GM23338 (cell line): ENCODE measurements around the gene CCDC3. TPM values are rescaled to one million over a fixed set of nuclear protein-coding genes. Genes with fewer than 3 reads are reported as not detected.

Source experiments
- ATAC-seq: fragments of 200-7000 bp; cut with Tn5 transposase; 3 replicates; pipeline ENCODE4 v1.9.1; 2020
- DNase-seq: peaks from one replicate; pipeline ENCODE4 v3.0.0-alpha.2; 2015; ENCODE audit warnings: low spot score
- H2AFZ ChIP-seq: fragments of 200-600 bp; sonication (generic); 2 replicates; pipeline ENCODE4 v1.8.0; 2016; ENCODE audit warnings: antibody characterized with exemption, mild to moderate bottlenecking, moderate library complexity
- H3F3A ChIP-seq: fragments of 200-600 bp; sonication (generic); replicated peaks from 2 replicates; pipeline ENCODE4 v1.8.0; 2017; ENCODE audit warnings: antibody characterized with exemption, mixed run types, low read depth
- H3K27ac ChIP-seq: fragments of 200-600 bp; sonication (generic); 2 replicates; pipeline ENCODE4 v1.6.1; 2016; ENCODE audit warnings: low read depth
- H3K27me3 ChIP-seq: fragments of 200-600 bp; sonication (generic); 2 replicates; pipeline ENCODE4 v1.8.0; 2016; ENCODE audit warnings: mild to moderate bottlenecking, mixed run types, moderate library complexity; ENCODE audit not compliant: insufficient read depth
- H3K36me3 ChIP-seq: fragments of 200-600 bp; sonication (generic); 2 replicates; pipeline ENCODE4 v1.8.0; 2016; ENCODE audit warnings: mild to moderate bottlenecking; ENCODE audit not compliant: insufficient read depth
- H3K4me1 ChIP-seq: fragments of 200-600 bp; sonication (generic); 2 replicates; pipeline ENCODE4 v1.8.0; 2016; ENCODE audit warnings: mild to moderate bottlenecking, moderate library complexity; ENCODE audit not compliant: insufficient read depth
- H3K4me2 ChIP-seq: fragments of 200-600 bp; sonication (generic); 2 replicates; pipeline ENCODE4 v1.7.1; 2017; ENCODE audit warnings: mixed run types
- H3K4me3 ChIP-seq: fragments of 200-600 bp; sonication (generic); 2 replicates; pipeline ENCODE4 v1.6.1; 2016; ENCODE audit warnings: mixed run types
- H3K79me2 ChIP-seq: fragments of 200-600 bp; sonication (generic); replicated peaks from 2 replicates; pipeline ENCODE4 v1.8.0; 2017; ENCODE audit warnings: mild to moderate bottlenecking; ENCODE audit not compliant: insufficient read depth
- H3K9me2 ChIP-seq: fragments of 200-600 bp; sonication (generic); 2 replicates; pipeline ENCODE4 v1.8.0; 2017; ENCODE audit not compliant: insufficient read depth
- H4K20me1 ChIP-seq: fragments of 200-600 bp; sonication (generic); replicated peaks from 2 replicates; pipeline ENCODE4 v1.8.0; 2017; ENCODE audit warnings: mild to moderate bottlenecking; ENCODE audit not compliant: insufficient read depth
- H3K27ac Mint-ChIP-seq: 2 replicates; pipeline ENCODE4 v1.8.0; 2020; ENCODE audit warnings: inconsistent platforms, mild to moderate bottlenecking, moderate library complexity, mixed read lengths
- H3K27me3 Mint-ChIP-seq: 3 replicates; pipeline ENCODE4 v1.8.0; 2022; ENCODE audit warnings: low read depth, mild to moderate bottlenecking, moderate library complexity, mixed read lengths, inconsistent platforms; ENCODE audit not compliant: insufficient read depth, poor library complexity
- H3K36me3 Mint-ChIP-seq: 3 replicates; pipeline ENCODE4 v1.8.0; 2021; ENCODE audit warnings: low read depth, mild to moderate bottlenecking, inconsistent platforms, moderate library complexity, mixed read lengths
- H3K4me1 Mint-ChIP-seq: 3 replicates; pipeline ENCODE4 v1.8.0; 2020; ENCODE audit warnings: mild to moderate bottlenecking, inconsistent platforms, mixed read lengths
- H3K4me3 Mint-ChIP-seq: 3 replicates; pipeline ENCODE4 v1.8.0; 2021; ENCODE audit warnings: moderate library complexity, mild to moderate bottlenecking, inconsistent platforms, mixed read lengths
- H3K9me3 Mint-ChIP-seq: 3 replicates; pipeline ENCODE4 v1.8.0; 2020; ENCODE audit warnings: moderate library complexity, mild to moderate bottlenecking, inconsistent platforms, mixed read lengths
- CREB1 ChIP-seq: fragments of 250-450 bp; sonication (Bioruptor Pico); IDR thresholded peaks from 2 replicates; pipeline ENCODE4 v1.5.0; 2020; ENCODE audit warnings: low read depth, mild to moderate bottlenecking, moderate library complexity
- CTCF ChIP-seq, 2 experiments: fragments of 200-600 bp in 1 of 2; sonication (generic) in 1 of 2; conservative IDR thresholded peaks; 2 replicates each; pipeline versions ENCODE4 v1.5.1 to v1.6.1; 2016 to 2017; ENCODE audit warnings: antibody characterized with exemption in 2 of 2, low read depth in 2 of 2, mild to moderate bottlenecking in 2 of 2, moderate library complexity in 1 of 2
- ETS1 ChIP-seq: IDR thresholded peaks from 2 replicates; pipeline ENCODE4 v1.6.1; 2016; ENCODE audit warnings: antibody characterized with exemption
- EZH2 ChIP-seq: fragments of 200-600 bp; sonication (generic); IDR thresholded peaks from one replicate; pipeline ENCODE4 v1.8.0; 2017; ENCODE audit warnings: antibody characterized with exemption, mild to moderate bottlenecking, low read depth; ENCODE audit not compliant: unreplicated experiment
- EZH2phosphoT487 ChIP-seq: fragments of 200-600 bp; sonication (generic); IDR thresholded peaks from one replicate; pipeline ENCODE4 v1.8.1; 2018; ENCODE audit warnings: antibody characterized with exemption; ENCODE audit not compliant: unreplicated experiment
- JUNB ChIP-seq: IDR thresholded peaks from one replicate; pipeline ENCODE4 v1.6.1; 2016; ENCODE audit warnings: antibody characterized with exemption; ENCODE audit not compliant: unreplicated experiment
- POLR2AphosphoS5 ChIP-seq: IDR thresholded peaks from 2 replicates; pipeline ENCODE4 v1.6.1; 2016; ENCODE audit warnings: antibody characterized with exemption, low read depth
- ZNF114 ChIP-seq: fragments of 250-450 bp; sonication (Bioruptor Pico); IDR thresholded peaks from 2 replicates; pipeline ENCODE4 v1.5.0; 2020; ENCODE audit warnings: mild to moderate bottlenecking, moderate library complexity
- ZNF331 ChIP-seq: fragments of 250-450 bp; sonication (Bioruptor Pico); IDR thresholded peaks from 2 replicates; pipeline ENCODE4 v1.5.0; 2020; ENCODE audit warnings: low read depth, mild to moderate bottlenecking, moderate library complexity
- polyA plus RNA-seq: library from polyadenylated mRNA; unstranded; fragments of >200 nt; fragmentation: Nextera tagmentation; extraction: Ambion mirVana; gene quantifications from 2 replicates; pipeline ENCODE4 v1.2.1, GENCODE V29; 2016
- total RNA-seq: library from RNA; depleted of rRNA; stranded (reverse); fragments of >200 nt; shearing (Covaris generic); gene quantifications from 2 replicates; pipeline ENCODE4 v1.2.3, GENCODE V29; 2014
- TF ChIP-seq, protein P1 (sequence below): fragments of 250-450 bp; sonication (Bioruptor Pico); IDR thresholded peaks from 2 replicates; pipeline ENCODE4 v1.5.0; 2020; ENCODE audit warnings: mild to moderate bottlenecking, moderate library complexity

The CCDC3 gene
- total and polyA plus RNA-seq, 2 experiments from 2014 or later: 1.4 to 5.2 TPM

DNA sequence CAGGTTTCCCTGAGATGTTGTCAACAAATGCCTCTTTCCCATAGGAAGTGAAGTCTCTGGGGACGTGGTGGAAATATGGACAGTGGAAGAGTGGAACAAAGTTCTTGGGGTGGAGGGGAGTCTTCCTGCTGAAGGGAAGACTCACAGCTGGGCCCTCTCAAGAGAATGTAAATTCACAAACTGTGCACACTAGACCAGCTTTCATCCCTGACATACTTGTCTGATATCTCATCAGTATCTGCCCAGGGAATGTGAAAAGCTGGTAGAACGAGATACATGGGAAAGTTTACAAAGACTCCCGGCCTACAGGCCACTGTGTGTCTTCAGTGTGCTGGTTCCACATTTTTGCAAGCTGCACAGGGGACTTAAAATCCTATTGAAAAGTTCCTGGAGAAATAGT lies 16.7 kb upstream of the CCDC3 start:
- no peak overlapping the region for H3K27ac Mint-ChIP-seq
- no peaks in the 10 kb centered on the region for H3K27me3 Mint-ChIP-seq
- Histone ChIP-seq H3K4me3 (no peak overlapping the region), H3K4me2 (no peak overlapping the region), H3K9me2 (no peaks in the 10 kb centered on the region), H3K79me2 (no peaks in the 10 kb centered on the region), H3K36me3 (no peaks in the 10 kb centered on the region), H3F3A (no peaks in the 10 kb centered on the region), H3K27me3 (no peaks in the 10 kb centered on the region), H3K27ac (no peak overlapping the region), H4K20me1 (no peaks in the 10 kb centered on the region), H3K4me1 (0 out of 2 replicates have a peak, but pooled peaks cover 6% of the 10 kb centered on the region), H2AFZ (no peak overlapping the region)
- no peak for ATAC-seq
- no peaks in the 10 kb centered on the region; the same call in 1 of the 3 replicates for H3K9me3 Mint-ChIP-seq
- no peaks in the 10 kb centered on the region for H3K36me3 Mint-ChIP-seq
- TF ChIP-seq EZH2phosphoT487 (no peak), ZNF331 (CRISPR knock-in tag) (no peak), CREB1 (CRISPR knock-in tag) (no peak), EZH2 (no peak), ZNF114 (CRISPR knock-in tag) (no peak), JUNB (no peak), CTCF (conservative IDR thresholded peaks at IDR 0.05; ENCODE audit: low read depth in 2 of 2) (no peak), POLR2AphosphoS5 (no peak)
- no peak overlapping the region for H3K4me3 Mint-ChIP-seq
- no peak for DNase-seq
- peaks cover 8% of the 10 kb centered on the region; the same call in 2 of the 3 replicates for H3K4me1 Mint-ChIP-seq

DNA sequence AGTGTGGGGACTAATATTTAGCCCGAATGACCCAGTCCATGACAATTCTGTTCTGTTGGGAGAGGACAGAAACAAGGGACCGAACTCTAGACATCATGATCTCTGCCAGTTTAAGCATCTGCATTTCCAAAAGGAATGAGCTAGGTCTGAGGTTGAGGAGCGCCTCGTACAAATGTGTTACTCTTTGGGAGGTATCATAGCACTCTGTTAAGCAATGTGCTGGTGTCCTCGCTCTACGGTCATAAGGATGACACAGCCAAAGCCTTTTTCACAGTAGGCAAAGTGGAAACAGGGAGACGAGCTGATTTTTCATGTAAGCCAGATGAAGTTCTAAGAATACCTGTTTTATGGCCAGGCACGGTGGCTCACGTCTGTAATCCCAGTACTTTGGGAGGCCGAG lies 15.4 kb upstream of the CCDC3 start:
- Histone ChIP-seq H3K4me3 (no peak overlapping the region), H3K27ac (no peak overlapping the region), H3K79me2 (no peaks in the 10 kb centered on the region), H3K9me2 (no peaks in the 10 kb centered on the region), H3F3A (no peaks in the 10 kb centered on the region), H3K27me3 (no peaks in the 10 kb centered on the region), H3K36me3 (no peaks in the 10 kb centered on the region), H4K20me1 (no peaks in the 10 kb centered on the region), H2AFZ (peak overlapping the region; percentile 15), H3K4me2 (no peak overlapping the region), H3K4me1 (0 out of 2 replicates have a peak, but pooled peaks cover 6% of the 10 kb centered on the region)
- peaks cover 6% of the 10 kb centered on the region; the same call in 2 of the 3 replicates for H3K9me3 Mint-ChIP-seq
- H3K4me3 Mint-ChIP-seq: no peak overlapping the region
- no peaks in the 10 kb centered on the region for H3K27me3 Mint-ChIP-seq
- no peak overlapping the region for H3K27ac Mint-ChIP-seq
- DNase-seq (no peak), ATAC-seq (no peak)
- no peaks in the 10 kb centered on the region for H3K36me3 Mint-ChIP-seq
- H3K4me1 Mint-ChIP-seq: peaks cover 8% of the 10 kb centered on the region; the same call in 2 of the 3 replicates
- TF ChIP-seq CTCF (conservative IDR thresholded peaks at IDR 0.05; ENCODE audit: low read depth in 2 of 2) (no peak), ZNF331 (CRISPR knock-in tag) (no peak), ETS1 (no peak), EZH2phosphoT487 (no peak)
- TF ChIP-seq, protein P1, sequence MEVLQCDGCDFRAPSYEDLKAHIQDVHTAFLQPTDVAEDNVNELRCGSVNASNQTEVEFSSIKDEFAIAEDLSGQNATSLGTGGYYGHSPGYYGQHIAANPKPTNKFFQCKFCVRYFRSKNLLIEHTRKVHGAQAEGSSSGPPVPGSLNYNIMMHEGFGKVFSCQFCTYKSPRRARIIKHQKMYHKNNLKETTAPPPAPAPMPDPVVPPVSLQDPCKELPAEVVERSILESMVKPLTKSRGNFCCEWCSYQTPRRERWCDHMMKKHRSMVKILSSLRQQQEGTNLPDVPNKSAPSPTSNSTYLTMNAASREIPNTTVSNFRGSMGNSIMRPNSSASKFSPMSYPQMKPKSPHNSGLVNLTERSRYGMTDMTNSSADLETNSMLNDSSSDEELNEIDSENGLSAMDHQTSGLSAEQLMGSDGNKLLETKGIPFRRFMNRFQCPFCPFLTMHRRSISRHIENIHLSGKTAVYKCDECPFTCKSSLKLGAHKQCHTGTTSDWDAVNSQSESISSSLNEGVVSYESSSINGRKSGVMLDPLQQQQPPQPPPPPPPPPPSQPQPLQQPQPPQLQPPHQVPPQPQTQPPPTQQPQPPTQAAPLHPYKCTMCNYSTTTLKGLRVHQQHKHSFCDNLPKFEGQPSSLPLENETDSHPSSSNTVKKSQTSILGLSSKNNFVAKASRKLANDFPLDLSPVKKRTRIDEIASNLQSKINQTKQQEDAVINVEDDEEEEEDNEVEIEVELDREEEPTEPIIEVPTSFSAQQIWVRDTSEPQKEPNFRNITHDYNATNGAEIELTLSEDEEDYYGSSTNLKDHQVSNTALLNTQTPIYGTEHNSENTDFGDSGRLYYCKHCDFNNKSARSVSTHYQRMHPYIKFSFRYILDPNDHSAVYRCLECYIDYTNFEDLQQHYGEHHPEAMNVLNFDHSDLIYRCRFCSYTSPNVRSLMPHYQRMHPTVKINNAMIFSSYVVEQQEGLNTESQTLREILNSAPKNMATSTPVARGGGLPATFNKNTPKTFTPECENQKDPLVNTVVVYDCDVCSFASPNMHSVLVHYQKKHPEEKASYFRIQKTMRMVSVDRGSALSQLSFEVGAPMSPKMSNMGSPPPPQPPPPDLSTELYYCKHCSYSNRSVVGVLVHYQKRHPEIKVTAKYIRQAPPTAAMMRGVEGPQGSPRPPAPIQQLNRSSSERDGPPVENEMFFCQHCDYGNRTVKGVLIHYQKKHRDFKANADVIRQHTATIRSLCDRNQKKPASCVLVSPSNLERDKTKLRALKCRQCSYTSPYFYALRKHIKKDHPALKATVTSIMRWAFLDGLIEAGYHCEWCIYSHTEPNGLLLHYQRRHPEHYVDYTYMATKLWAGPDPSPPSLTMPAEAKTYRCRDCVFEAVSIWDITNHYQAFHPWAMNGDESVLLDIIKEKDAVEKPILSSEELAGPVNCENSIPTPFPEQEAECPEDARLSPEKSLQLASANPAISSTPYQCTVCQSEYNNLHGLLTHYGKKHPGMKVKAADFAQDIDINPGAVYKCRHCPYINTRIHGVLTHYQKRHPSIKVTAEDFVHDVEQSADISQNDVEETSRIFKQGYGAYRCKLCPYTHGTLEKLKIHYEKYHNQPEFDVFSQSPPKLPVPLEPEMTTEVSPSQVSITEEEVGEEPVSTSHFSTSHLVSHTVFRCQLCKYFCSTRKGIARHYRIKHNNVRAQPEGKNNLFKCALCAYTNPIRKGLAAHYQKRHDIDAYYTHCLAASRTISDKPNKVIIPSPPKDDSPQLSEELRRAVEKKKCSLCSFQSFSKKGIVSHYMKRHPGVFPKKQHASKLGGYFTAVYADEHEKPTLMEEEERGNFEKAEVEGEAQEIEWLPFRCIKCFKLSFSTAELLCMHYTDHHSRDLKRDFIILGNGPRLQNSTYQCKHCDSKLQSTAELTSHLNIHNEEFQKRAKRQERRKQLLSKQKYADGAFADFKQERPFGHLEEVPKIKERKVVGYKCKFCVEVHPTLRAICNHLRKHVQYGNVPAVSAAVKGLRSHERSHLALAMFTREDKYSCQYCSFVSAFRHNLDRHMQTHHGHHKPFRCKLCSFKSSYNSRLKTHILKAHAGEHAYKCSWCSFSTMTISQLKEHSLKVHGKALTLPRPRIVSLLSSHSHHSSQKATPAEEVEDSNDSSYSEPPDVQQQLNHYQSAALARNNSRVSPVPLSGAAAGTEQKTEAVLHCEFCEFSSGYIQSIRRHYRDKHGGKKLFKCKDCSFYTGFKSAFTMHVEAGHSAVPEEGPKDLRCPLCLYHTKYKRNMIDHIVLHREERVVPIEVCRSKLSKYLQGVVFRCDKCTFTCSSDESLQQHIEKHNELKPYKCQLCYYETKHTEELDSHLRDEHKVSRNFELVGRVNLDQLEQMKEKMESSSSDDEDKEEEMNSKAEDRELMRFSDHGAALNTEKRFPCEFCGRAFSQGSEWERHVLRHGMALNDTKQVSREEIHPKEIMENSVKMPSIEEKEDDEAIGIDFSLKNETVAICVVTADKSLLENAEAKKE (CRISPR knock-in tag): no peak
